A549 (cell line): ENCODE results near the gene SWSAP1.

ENCODE experiments used
- CHD2 ChIP-seq: fragments of 150-350 bp; IDR thresholded peaks from 2 replicates; pipeline ENCODE4 v1.6.1; 2014; ENCODE audit warnings: low read length; ENCODE audit not compliant: partially characterized antibody
- EP300 ChIP-seq, 2 experiments: fragments of >200 bp; sonication (Bioruptor Twin); formaldehyde crosslinking; IDR thresholded peaks; 2 replicates in 1 of 2; 3 replicates in 1 of 2; pipeline ENCODE4 v1.6.1; 2016 to 2017
- MAFK ChIP-seq: fragments of 450-650 bp; IDR thresholded peaks from 2 replicates; pipeline ENCODE4 v1.6.1; 2014; ENCODE audit not compliant: partially characterized antibody
- NR3C1 ChIP-seq: fragments of >200 bp; sonication (Bioruptor Twin); formaldehyde crosslinking; IDR thresholded peaks from 3 replicates; pipeline ENCODE4 v1.6.1; 2017
- PHF8 ChIP-seq: fragments of 200-600 bp; sonication (generic); IDR thresholded peaks from 2 replicates; pipeline ENCODE4 v1.6.1; 2016; ENCODE audit warnings: low read depth, mild to moderate bottlenecking, antibody characterized with exemption, moderate library complexity, borderline replicate concordance
- POLR2A ChIP-seq: IDR thresholded peaks from 2 replicates; pipeline ENCODE4 v1.6.1; 2012; ENCODE audit warnings: mild to moderate bottlenecking, low read length
- TFCP2L1 ChIP-seq: fragments of 250-450 bp; sonication (Bioruptor Pico); IDR thresholded peaks from 2 replicates; pipeline ENCODE4 v1.5.0; 2021; ENCODE audit warnings: mild to moderate bottlenecking
- TP53 ChIP-seq: fragments of 250-450 bp; sonication (Bioruptor Pico); IDR thresholded peaks from 2 replicates; pipeline ENCODE4 v1.5.0; 2021; ENCODE audit warnings: mild to moderate bottlenecking, moderate library complexity
- TF ChIP-seq, protein P1 (sequence below): IDR thresholded peaks from 2 replicates; pipeline ENCODE4 v1.6.1; 2012
- TF ChIP-seq, protein P2 (sequence below): fragments of >200 bp; sonication (Bioruptor Twin); formaldehyde crosslinking; IDR thresholded peaks from 3 replicates; pipeline ENCODE4 v1.5.1; 2016
- TF ChIP-seq, protein P3 (sequence below): IDR thresholded peaks from 2 replicates; pipeline ENCODE4 v1.6.1; 2012; ENCODE audit warnings: low read depth, borderline replicate concordance

DNA sequence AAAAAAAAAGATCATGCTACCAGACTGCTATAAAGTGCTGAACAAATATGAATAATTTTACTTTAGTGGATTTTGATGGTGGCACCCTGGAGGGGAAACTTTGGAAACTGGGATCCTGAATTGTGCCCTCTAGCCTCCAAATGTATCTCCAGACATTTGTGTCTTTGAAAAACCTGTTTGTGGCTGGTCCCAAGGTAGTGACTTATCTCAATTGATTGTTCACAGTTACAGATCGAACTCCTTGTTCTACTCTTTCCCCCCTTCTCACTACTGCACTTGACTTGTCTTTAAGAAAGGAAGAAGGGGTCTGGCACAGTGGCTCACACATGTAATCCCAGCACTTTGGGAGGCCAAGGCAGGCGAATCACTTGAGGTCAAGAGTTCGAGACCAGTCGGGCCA is 34.1 kb downstream of the SWSAP1 start:
- no peak for TF ChIP-seq TFCP2L1 (CRISPR knock-in tag)
- TF ChIP-seq, protein P1, sequence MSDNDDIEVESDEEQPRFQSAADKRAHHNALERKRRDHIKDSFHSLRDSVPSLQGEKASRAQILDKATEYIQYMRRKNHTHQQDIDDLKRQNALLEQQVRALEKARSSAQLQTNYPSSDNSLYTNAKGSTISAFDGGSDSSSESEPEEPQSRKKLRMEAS: no peak
- TF ChIP-seq TP53: no peak
- TF ChIP-seq, protein P2, sequence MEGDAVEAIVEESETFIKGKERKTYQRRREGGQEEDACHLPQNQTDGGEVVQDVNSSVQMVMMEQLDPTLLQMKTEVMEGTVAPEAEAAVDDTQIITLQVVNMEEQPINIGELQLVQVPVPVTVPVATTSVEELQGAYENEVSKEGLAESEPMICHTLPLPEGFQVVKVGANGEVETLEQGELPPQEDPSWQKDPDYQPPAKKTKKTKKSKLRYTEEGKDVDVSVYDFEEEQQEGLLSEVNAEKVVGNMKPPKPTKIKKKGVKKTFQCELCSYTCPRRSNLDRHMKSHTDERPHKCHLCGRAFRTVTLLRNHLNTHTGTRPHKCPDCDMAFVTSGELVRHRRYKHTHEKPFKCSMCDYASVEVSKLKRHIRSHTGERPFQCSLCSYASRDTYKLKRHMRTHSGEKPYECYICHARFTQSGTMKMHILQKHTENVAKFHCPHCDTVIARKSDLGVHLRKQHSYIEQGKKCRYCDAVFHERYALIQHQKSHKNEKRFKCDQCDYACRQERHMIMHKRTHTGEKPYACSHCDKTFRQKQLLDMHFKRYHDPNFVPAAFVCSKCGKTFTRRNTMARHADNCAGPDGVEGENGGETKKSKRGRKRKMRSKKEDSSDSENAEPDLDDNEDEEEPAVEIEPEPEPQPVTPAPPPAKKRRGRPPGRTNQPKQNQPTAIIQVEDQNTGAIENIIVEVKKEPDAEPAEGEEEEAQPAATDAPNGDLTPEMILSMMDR: no peak
- TF ChIP-seq EP300 (IDR thresholded peaks at IDR 0.05): no peak
- no peak for TF ChIP-seq POLR2A
- TF ChIP-seq NR3C1: no peak
- TF ChIP-seq PHF8: no peak
- TF ChIP-seq, protein P3, sequence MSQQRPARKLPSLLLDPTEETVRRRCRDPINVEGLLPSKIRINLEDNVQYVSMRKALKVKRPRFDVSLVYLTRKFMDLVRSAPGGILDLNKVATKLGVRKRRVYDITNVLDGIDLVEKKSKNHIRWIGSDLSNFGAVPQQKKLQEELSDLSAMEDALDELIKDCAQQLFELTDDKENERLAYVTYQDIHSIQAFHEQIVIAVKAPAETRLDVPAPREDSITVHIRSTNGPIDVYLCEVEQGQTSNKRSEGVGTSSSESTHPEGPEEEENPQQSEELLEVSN: no peak
- no peak for TF ChIP-seq CHD2
- no peak for TF ChIP-seq MAFK
